Erythroblast (primary cell): Measurements from ENCODE around the gene ENTPD1.

Source experiments
- GATA1 ChIP-seq: IDR thresholded peaks from 2 replicates; pipeline ENCODE4 v1.6.1; 2011; ENCODE audit warnings: low read depth, mild to moderate bottlenecking, control low read depth, low read length, moderate library complexity
- POLR2A ChIP-seq: IDR thresholded peaks from 2 replicates; pipeline ENCODE4 v1.6.1; 2011; ENCODE audit warnings: mild to moderate bottlenecking, low read length

DNA sequence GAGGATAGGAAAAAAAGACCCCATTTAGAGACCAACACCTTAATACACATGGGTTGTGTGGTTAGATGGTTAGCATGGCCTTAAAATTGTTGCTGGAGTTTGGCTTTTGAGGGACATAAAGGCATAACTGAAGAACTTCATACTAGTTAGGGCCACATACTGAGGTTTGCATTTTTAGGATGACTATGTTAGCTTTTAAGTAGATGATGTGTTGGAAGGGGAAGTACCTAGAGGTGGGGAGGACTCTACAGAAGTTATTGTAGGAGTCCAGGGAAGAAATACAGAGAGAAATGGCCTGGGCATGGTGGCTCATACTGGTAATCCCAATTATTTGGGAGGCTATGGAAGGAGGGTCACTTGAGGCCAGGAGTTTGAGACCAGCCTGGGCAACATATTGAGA lies 40.5 kb downstream of the ENTPD1 start:
- TF ChIP-seq POLR2A (no peak), GATA1 (no peak)
